Small intestine (tissue), 7 donors: ENCODE results near the gene CTSW. TPM values are rescaled to one million over a fixed set of nuclear protein-coding genes. Genes with fewer than 3 reads are reported as not detected.

Experiments
- DNase-seq, 2 donors: peaks; one replicate each; pipeline versions ENCODE4 v3.0.0 to v3.0.0-alpha.2; 2013
- FAIRE-seq: peaks from 2 replicates; lab custom pipeline; 2012; peaks lifted over from hg19 to GRCh38; lab: Jason Lieb, UNC
- H3K27ac ChIP-seq, 3 donors: one replicate each; pipeline ENCODE4 v1.5.1; 2013; ENCODE audit warnings: low read length in 2 of 3, mild to moderate bottlenecking in 2 of 3, control low read depth in 1 of 3, inconsistent platforms in 1 of 3, low read depth in 1 of 3, moderate library complexity in 1 of 3
- H3K27me3 ChIP-seq, 3 donors: one replicate each; pipeline ENCODE4 v1.6.1; 2013; ENCODE audit warnings: low read length in 3 of 3, inconsistent platforms in 1 of 3; ENCODE audit not compliant: control insufficient read depth in 3 of 3, insufficient read depth in 3 of 3
- H3K36me3 ChIP-seq, 3 donors: one replicate each; pipeline ENCODE4 v1.6.1; 2013; ENCODE audit warnings: low read length in 3 of 3, inconsistent platforms in 1 of 3, low read depth in 1 of 3, mild to moderate bottlenecking in 1 of 3, moderate library complexity in 1 of 3; ENCODE audit not compliant: control insufficient read depth in 3 of 3, insufficient read depth in 2 of 3
- H3K4me1 ChIP-seq, 3 donors: one replicate each; pipeline ENCODE4 v1.6.1; 2013; ENCODE audit warnings: low read length in 2 of 3, inconsistent platforms in 1 of 3, low read depth in 1 of 3, mild to moderate bottlenecking in 1 of 3, moderate library complexity in 1 of 3; ENCODE audit not compliant: control insufficient read depth in 3 of 3, insufficient read depth in 2 of 3
- H3K4me3 ChIP-seq, 3 donors: one replicate each; pipeline ENCODE4 v1.5.1; 2013; ENCODE audit warnings: low read length in 3 of 3, control low read depth in 1 of 3, inconsistent platforms in 1 of 3, low read depth in 1 of 3, mild to moderate bottlenecking in 1 of 3, moderate library complexity in 1 of 3
- H3K9me3 ChIP-seq, 2 donors: one replicate each; pipeline ENCODE4 v1.6.1; 2013; ENCODE audit warnings: low read depth in 1 of 2, low read length in 1 of 2; ENCODE audit not compliant: control insufficient read depth in 2 of 2, insufficient read depth in 1 of 2
- WGBS, 3 donors: extraction: QIAGEN DNeasy Blood & Tissue Kit; methylation state at CpG; one replicate each; pipeline ENCODE4 v1.1.7; 2013; 5-methylcytosine and 5-hydroxymethylcytosine counted together
- polyA plus RNA-seq, 4 donors: library from polyadenylated mRNA; stranded (reverse) in 3 of 4; unstranded in 1 of 4; fragments of 200-250 nt in 3 of 4; fragments of 120-200 nt in 1 of 4; gene quantifications; one replicate each; pipeline versions ENCODE4 v1.2.1 to v1.2.3, GENCODE V29; 2013
- donor health status: healthy with polysubstance abuse.
- donor health status: control.
- donor health status: control.
- donor health status: Bipolar disorder and iron deficiency.
- donor health status: healthy.

Gene CTSW
- polyA plus RNA-seq, 4 donors = 0.43 to 3.5 (median 1.1) TPM

GRCh38 chr11:65925397-65925796 lies 45.8 kb downstream of the CTSW start:
- FAIRE-seq (no peak), DNase-seq (no peak)
- H3K4me3 ChIP-seq = no peak overlapping the region
- no peak overlapping the region for H3K27ac ChIP-seq
- peaks cover 0 to 6% (median 4%) of the 10 kb centered on the region in 3 donors for H3K4me1 ChIP-seq
- H3K36me3 ChIP-seq = peaks cover 0 to 32% (median 3%) of the 10 kb centered on the region in 3 donors
- WGBS, 3 donors = 45 to 75% (median 64%) methylated on average over 2 of the region's 2 CpGs
- no peaks in the 10 kb centered on the region for H3K9me3 ChIP-seq
- no peaks in the 10 kb centered on the region for H3K27me3 ChIP-seq

- Histone ChIP-seq H3K27me3 (peaks cover 0 to 12% (median 0%) of the 10 kb centered on the region in 3 donors), H3K4me1 (no peaks in the 10 kb centered on the region), H3K4me3 (no peak overlapping the region), H3K27ac (peak overlapping the region in 2 of 3 donors; percentile 69 to 83), H3K9me3 (peaks cover 0 to 4% of the 10 kb centered on the region in 2 donors), H3K36me3 (peaks cover 0 to 10% (median 0%) of the 10 kb centered on the region in 3 donors)
- FAIRE-seq = no peak
- WGBS, 3 donors = 22 to 35% (median 23%) methylated on average over 9 of the region's 9 CpGs
- DNase-seq = peak in 1 of 2 donors; percentile 71
These were observed 48.3 kb downstream of the CTSW start for GRCh38 chr11:65927904-65928397.

GRCh38 chr11:65928667-65929066 lies 49.0 kb downstream of the CTSW start:
- Histone ChIP-seq H3K27ac (peak overlapping the region in 2 of 3 donors; percentile 41 to 59), H3K4me3 (no peak overlapping the region), H3K27me3 (peaks cover 0 to 17% (median 0%) of the 10 kb centered on the region in 3 donors), H3K36me3 (peaks cover 0 to 6% (median 0%) of the 10 kb centered on the region in 3 donors), H3K4me1 (no peaks in the 10 kb centered on the region), H3K9me3 (peaks cover 0 to 4% of the 10 kb centered on the region in 2 donors)
- WGBS, 3 donors = 61 to 74% (median 71%) methylated on average over 6 of the region's 6 CpGs
- no peak for FAIRE-seq
- DNase-seq = no peak

- WGBS, 3 donors = 51 to 63% (median 57%) methylated on average over 13 of the region's 13 CpGs
- Histone ChIP-seq H3K27ac (no peak overlapping the region), H3K4me3 (no peak overlapping the region), H3K9me3 (peaks cover 0 to 4% of the 10 kb centered on the region in 2 donors), H3K4me1 (no peaks in the 10 kb centered on the region), H3K36me3 (no peaks in the 10 kb centered on the region), H3K27me3 (peaks cover 0 to 17% (median 0%) of the 10 kb centered on the region in 3 donors)
- no peak for DNase-seq
- FAIRE-seq = no peak
These were observed 52.3 kb downstream of the CTSW start for GRCh38 chr11:65931773-65932557.

- WGBS, 3 donors = 25 to 43% (median 40%) methylated on average over 9 of the region's 9 CpGs
- H3K27me3 ChIP-seq = peaks cover 0 to 17% (median 0%) of the 10 kb centered on the region in 3 donors
- no peak overlapping the region for H3K4me3 ChIP-seq
- DNase-seq = no peak
- no peaks in the 10 kb centered on the region for H3K4me1 ChIP-seq
- FAIRE-seq = no peak
- H3K9me3 ChIP-seq = peaks cover 0 to 4% of the 10 kb centered on the region in 2 donors
- no peaks in the 10 kb centered on the region for H3K36me3 ChIP-seq
- no peak overlapping the region for H3K27ac ChIP-seq
These were observed 52.9 kb downstream of the CTSW start for GRCh38 chr11:65932558-65932919.

Other genes with a start within 250 kb of the CTSW start
- 10 to 100 TPM; 21.7 to 45.2 (median 33.1) TPM for gene SIPA1, start 241.7 kb upstream of the CTSW start, polyA plus RNA-seq
- gene RELA, start 216.9 kb upstream of the CTSW start, polyA plus RNA-seq = 10 to 100 TPM; 32.2 to 46.9 (median 36.7) TPM
- 10 to 100 TPM; 63.9 to 76.7 (median 71.1) TPM for gene KAT5, start 167.6 kb upstream of the CTSW start, polyA plus RNA-seq
- gene RNASEH2C, start 159.0 kb upstream of the CTSW start, polyA plus RNA-seq = 10 to 100 TPM; 36.9 to 65.1 (median 50.2) TPM
- gene AP5B1, start 98.9 kb upstream of the CTSW start, polyA plus RNA-seq = 10 to 100 TPM in 1 of 4 donors, 1 to 10 TPM in 3; 6.9 to 17.3 (median 9.1) TPM
- 10 to 100 TPM; 11.9 to 41.3 (median 20.1) TPM for gene OVOL1, start 92.8 kb upstream of the CTSW start, polyA plus RNA-seq
- 1 to 10 TPM in 3 of 4 donors, under 1 TPM in 1; 0.54 to 4.0 (median 1.8) TPM for gene SNX32, start 45.9 kb upstream of the CTSW start, polyA plus RNA-seq
- gene CFL1, start 21.7 kb upstream of the CTSW start, polyA plus RNA-seq = 1,000 to 10,000 TPM in 3 of 4 donors, 100 to 1,000 TPM in 1; 854 to 2,084 (median 1,613) TPM
- gene MUS81, start 19.4 kb upstream of the CTSW start, polyA plus RNA-seq = 100 to 1,000 TPM in 1 of 4 donors, 10 to 100 TPM in 3; 45.3 to 118 (median 73.8) TPM
- gene EFEMP2, start 7.0 kb upstream of the CTSW start, polyA plus RNA-seq = 10 to 100 TPM in 2 of 4 donors, 1 to 10 TPM in 2; 4.7 to 18.0 (median 12.1) TPM
- gene FIBP, start 8.6 kb downstream of the CTSW start, polyA plus RNA-seq = 100 to 1,000 TPM in 2 of 4 donors, 10 to 100 TPM in 2; 57.6 to 131 (median 86.9) TPM
- gene CCDC85B, start 10.8 kb downstream of the CTSW start, polyA plus RNA-seq = 10 to 100 TPM in 2 of 4 donors, 1 to 10 TPM in 2; 6.5 to 32.5 (median 13.3) TPM
- gene FOSL1, start 20.6 kb downstream of the CTSW start, polyA plus RNA-seq = 1 to 10 TPM in 3 of 4 donors, under 1 TPM in 1; 0.04 to 5.2 (median 1.9) TPM
- gene C11orf68, start 39.2 kb downstream of the CTSW start, polyA plus RNA-seq = 10 to 100 TPM; 23.9 to 32.7 (median 26.9) TPM
- gene DRAP1, start 39.6 kb downstream of the CTSW start, polyA plus RNA-seq = 10 to 100 TPM; 53.2 to 87.3 (median 70.7) TPM
- gene TSGA10IP, start 65.6 kb downstream of the CTSW start, polyA plus RNA-seq = under 1 TPM in 1 of 4 donors, not detected in 3; 0.07 TPM
- gene SART1, start 81.9 kb downstream of the CTSW start, polyA plus RNA-seq = 10 to 100 TPM; 39.3 to 95.9 (median 52.9) TPM
- 10 to 100 TPM; 14.8 to 34.9 (median 19.8) TPM for gene EIF1AD, start 122.3 kb downstream of the CTSW start, polyA plus RNA-seq
- 100 to 1,000 TPM in 2 of 4 donors, 10 to 100 TPM in 2; 80.0 to 193 (median 100) TPM for gene BANF1, start 122.7 kb downstream of the CTSW start, polyA plus RNA-seq
- not detected for gene CST6, start 132.2 kb downstream of the CTSW start, polyA plus RNA-seq
- under 1 TPM in 1 of 4 donors, not detected in 3; 0.04 TPM for gene CATSPER1, start 146.6 kb downstream of the CTSW start, polyA plus RNA-seq
- gene GAL3ST3, start 169.3 kb downstream of the CTSW start, polyA plus RNA-seq = under 1 TPM in 1 of 4 donors, not detected in 3; 0.12 TPM
- 100 to 1,000 TPM; 106 to 141 (median 122) TPM for gene SF3B2, start 172.5 kb downstream of the CTSW start, polyA plus RNA-seq
- 10 to 100 TPM in 2 of 4 donors, 1 to 10 TPM in 2; 4.0 to 22.9 (median 10.0) TPM for gene PACS1, start 190.4 kb downstream of the CTSW start, polyA plus RNA-seq